ENCODE measurements around the gene KIAA1328. TPM values are rescaled to one million over a fixed set of nuclear protein-coding genes. Genes with fewer than 3 reads are reported as not detected.

Gene KIAA1328
- total RNA-seq, 4 donors from 2014 or later, result 23.4 to 53.3 (median 26.8) TPM

GRCh38 chr18:37270038-37270665 lies 441.2 kb downstream of the KIAA1328 start:
- Histone ChIP-seq H3K4me1 (peaks cover 0 to 12% (median 0%) of the 10 kb centered on the region in 4 donors), H3K36me3 (no peaks in the 10 kb centered on the region), H3K27me3 (peaks cover 0 to 24% of the 10 kb centered on the region in 2 donors), H3K9me3 (no peaks in the 10 kb centered on the region), H3K27ac (no peak overlapping the region), H3K4me3 (no peak overlapping the region)
- TF ChIP-seq POLR2A (IDR thresholded peaks at IDR 0.05), result no peak
- TF ChIP-seq CTCF (IDR thresholded peaks at IDR 0.05), result no peak
- TF ChIP-seq EP300 (IDR thresholded peaks at IDR 0.05), result no peak
- 18 to 22% methylated on average over 8 of the region's 8 CpGs for WGBS, 2 donors
- peak; percentile 18 to 59 for DNase-seq (ENCODE audit: low spot score in 2 of 2)

GRCh38 chr18:37270666-37271052 lies 441.7 kb downstream of the KIAA1328 start:
- H3K36me3 ChIP-seq, result no peaks in the 10 kb centered on the region
- TF ChIP-seq EP300 (IDR thresholded peaks at IDR 0.05), result no peak
- TF ChIP-seq POLR2A (IDR thresholded peaks at IDR 0.05), result no peak
- no peak for TF ChIP-seq CTCF (IDR thresholded peaks at IDR 0.05)
- H3K27me3 ChIP-seq, result peaks cover 0 to 29% of the 10 kb centered on the region in 2 donors
- 78 to 84% methylated on average over 7 of the region's 7 CpGs for WGBS, 2 donors
- no peak for DNase-seq (ENCODE audit: low spot score in 2 of 2)
- H3K4me3 ChIP-seq, result no peak overlapping the region
- no peak overlapping the region for H3K27ac ChIP-seq
- no peaks in the 10 kb centered on the region for H3K9me3 ChIP-seq
- peaks cover 0 to 12% (median 0%) of the 10 kb centered on the region in 4 donors for H3K4me1 ChIP-seq

- Histone ChIP-seq H3K4me1 (peaks cover 0 to 12% (median 0%) of the 10 kb centered on the region in 4 donors), H3K27me3 (peaks cover 0 to 44% of the 10 kb centered on the region in 2 donors), H3K36me3 (no peaks in the 10 kb centered on the region), H3K4me3 (no peak overlapping the region), H3K9me3 (no peaks in the 10 kb centered on the region), H3K27ac (no peak overlapping the region)
- no peak for DNase-seq (ENCODE audit: low spot score in 2 of 2)
- no peak for TF ChIP-seq POLR2A (IDR thresholded peaks at IDR 0.05)
- no peak for TF ChIP-seq EP300 (IDR thresholded peaks at IDR 0.05)
- no peak for TF ChIP-seq CTCF (IDR thresholded peaks at IDR 0.05)
- WGBS, 2 donors, result 25 to 45% methylated on average over 2 of the region's 2 CpGs
These were observed 443.3 kb downstream of the KIAA1328 start for GRCh38 chr18:37272226-37272625.

- no peak overlapping the region for H3K27ac ChIP-seq
- H3K4me1 ChIP-seq, result peaks cover 0 to 12% (median 0%) of the 10 kb centered on the region in 4 donors
- H3K4me3 ChIP-seq, result no peak overlapping the region
- TF ChIP-seq POLR2A (IDR thresholded peaks at IDR 0.05), result no peak
- no peak for TF ChIP-seq CTCF (IDR thresholded peaks at IDR 0.05)
- TF ChIP-seq EP300 (IDR thresholded peaks at IDR 0.05), result no peak
- no peak for DNase-seq (ENCODE audit: low spot score in 2 of 2)
- WGBS, 2 donors, result 84 to 100% methylated on average over 2 to 16 of the region's 16 CpGs
- H3K9me3 ChIP-seq, result no peaks in the 10 kb centered on the region
- peaks cover 0 to 44% of the 10 kb centered on the region in 2 donors for H3K27me3 ChIP-seq
- H3K36me3 ChIP-seq, result no peaks in the 10 kb centered on the region
These were observed 443.9 kb downstream of the KIAA1328 start for GRCh38 chr18:37272841-37273240.

- H3K4me1 ChIP-seq, result peaks cover 0 to 12% (median 0%) of the 10 kb centered on the region in 4 donors
- H3K27ac ChIP-seq, result no peak overlapping the region
- no peaks in the 10 kb centered on the region for H3K9me3 ChIP-seq
- WGBS, 2 donors, result 11 to 12% methylated on average over 62 to 71 of the region's 82 CpGs
- H3K36me3 ChIP-seq, result no peaks in the 10 kb centered on the region
- H3K4me3 ChIP-seq, result no peak overlapping the region
- peaks cover 0 to 44% of the 10 kb centered on the region in 2 donors for H3K27me3 ChIP-seq
- no peak for DNase-seq (ENCODE audit: low spot score in 2 of 2)
- TF ChIP-seq CTCF (IDR thresholded peaks at IDR 0.05) (no peak), EP300 (IDR thresholded peaks at IDR 0.05) (no peak), POLR2A (IDR thresholded peaks at IDR 0.05) (no peak)
These were observed 445.6 kb downstream of the KIAA1328 start for GRCh38 chr18:37274309-37275236.

Data from tibial nerve (tissue), 4 donors.